ENCODE results near the gene CFAP69.
"Not testable (repeated sequence)": the region's sequence is repeated elsewhere in the genome, so short reads cannot be mapped to it uniquely, and the experiment has no call there.

CFAP69 gene

GRCh38 chr7:90270431-90271178 is 25.6 kb downstream of the CFAP69 start:
- DNase-seq (ENCODE audit: low read depth in 2 of 3, low spot score in 1 of 3), result no peak

GRCh38 chr7:90271753-90272152 is 26.8 kb downstream of the CFAP69 start:
- DNase-seq (ENCODE audit: low read depth in 2 of 3, low spot score in 1 of 3), result no peak

GRCh38 chr7:90272242-90272641 is 27.3 kb downstream of the CFAP69 start:
- DNase-seq (ENCODE audit: low read depth in 2 of 3, low spot score in 1 of 3), result no peak

GRCh38 chr7:90274161-90274560 is 29.2 kb downstream of the CFAP69 start:
- no peak for DNase-seq (ENCODE audit: low read depth in 2 of 3, low spot score in 1 of 3)

GRCh38 chr7:90276033-90276728 is 31.2 kb downstream of the CFAP69 start:
- DNase-seq (ENCODE audit: low read depth in 2 of 3, low spot score in 1 of 3), result no peak

- DNase-seq (ENCODE audit: low read depth in 2 of 3, low spot score in 1 of 3), result no peak
Observed at GRCh38 chr7:90288154-90288553, 43.2 kb downstream of the CFAP69 start.

- DNase-seq (ENCODE audit: low read depth in 2 of 3, low spot score in 1 of 3), result no peak
Observed at GRCh38 chr7:90290244-90291113, 45.5 kb downstream of the CFAP69 start.

- no peak for DNase-seq (ENCODE audit: low read depth in 2 of 3, low spot score in 1 of 3)
Observed at GRCh38 chr7:90298145-90299038, 53.4 kb downstream of the CFAP69 start.

- DNase-seq (ENCODE audit: low read depth in 2 of 3, low spot score in 1 of 3), result no peak
Observed at GRCh38 chr7:90303241-90303640, 58.3 kb downstream of the CFAP69 start.

GRCh38 chr7:90309872-90310271 is 64.9 kb downstream of the CFAP69 start:
- no peak for DNase-seq (ENCODE audit: low read depth in 2 of 3, low spot score in 1 of 3)

GRCh38 chr7:90311175-90311574 is 66.2 kb downstream of the CFAP69 start:
- no peak for DNase-seq (ENCODE audit: low read depth in 2 of 3, low spot score in 1 of 3)

- DNase-seq (ENCODE audit: low read depth in 2 of 3, low spot score in 1 of 3), result no peak
Observed at GRCh38 chr7:90312745-90313144, 67.8 kb downstream of the CFAP69 start.

GRCh38 chr7:90313907-90314306 is 68.9 kb downstream of the CFAP69 start:
- DNase-seq (ENCODE audit: low read depth in 2 of 3, low spot score in 1 of 3), result no peak

GRCh38 chr7:90320014-90320413 is 75.0 kb downstream of the CFAP69 start:
- no peak for DNase-seq (ENCODE audit: low read depth in 2 of 3, low spot score in 1 of 3)

- DNase-seq (ENCODE audit: low read depth in 2 of 3, low spot score in 1 of 3), result no peak
Observed at GRCh38 chr7:90320418-90320800, 75.4 kb downstream of the CFAP69 start.

GRCh38 chr7:90320801-90321494 is 76.0 kb downstream of the CFAP69 start, which contains the start of gene FAM237B:
TSS of gene FAM237B (minus strand) at chr7:90321304. CDS start at chr7:90319748, 1,556 bp downstream.
- DNase-seq (ENCODE audit: low read depth in 2 of 3, low spot score in 1 of 3), result no peak

- no peak for DNase-seq (ENCODE audit: low read depth in 2 of 3, low spot score in 1 of 3)
Observed at GRCh38 chr7:90322837-90323236, 77.9 kb downstream of the CFAP69 start.

- DNase-seq (ENCODE audit: low read depth in 2 of 3, low spot score in 1 of 3), result no peak
Observed at GRCh38 chr7:90326500-90326899, 81.5 kb downstream of the CFAP69 start.

- no peak for DNase-seq (ENCODE audit: low read depth in 2 of 3, low spot score in 1 of 3)
Observed at GRCh38 chr7:90334193-90334843, 89.3 kb downstream of the CFAP69 start.

- DNase-seq (ENCODE audit: low read depth in 2 of 3, low spot score in 1 of 3), result not testable (repeated sequence)
Observed at GRCh38 chr7:90334926-90335325, 90.0 kb downstream of the CFAP69 start.
